Stimulated activated CD4-positive, alpha-beta T cell treated with anti-CD3 and anti-CD28 coated beads, TNF-alpha, amount 100 ng/mL, for 1 hour (primary cell): Measurements from ENCODE around the gene MAN1B1.
"Not testable (repeated sequence)": the region's sequence is repeated elsewhere in the genome, so short reads cannot be mapped to it uniquely, and the experiment has no call there.

Experiments
- DNase-seq, 3 donors: peaks; one replicate each; pipeline ENCODE4 v3.0.0-alpha.2; 2020; ENCODE audit warnings: low read depth in 3 of 3, low spot score in 1 of 3

Gene MAN1B1

DNA sequence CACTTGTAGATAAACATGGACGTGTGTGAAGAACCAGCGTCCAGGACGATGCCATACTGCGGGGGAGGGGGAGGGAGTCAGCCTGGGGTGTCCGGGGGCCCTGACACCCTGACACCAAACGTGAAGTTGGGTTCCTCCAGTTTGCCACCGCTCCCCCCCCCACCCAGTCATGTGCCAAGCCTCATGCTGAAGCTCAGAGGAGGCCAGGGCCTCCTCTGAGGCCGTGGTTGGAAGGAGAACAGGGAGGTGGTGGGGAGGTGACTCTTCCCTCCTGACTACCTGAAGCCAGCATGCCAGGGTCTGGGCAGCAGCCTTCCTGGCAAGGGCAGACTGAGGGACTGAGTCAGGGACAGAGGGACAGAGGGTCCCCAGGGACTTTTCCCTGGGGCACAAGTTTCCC lies 34.5 kb upstream of the MAN1B1 start:
- no peak for DNase-seq

- DNase-seq: no peak
Observed at GRCh38 chr9:137052998-137053943, 33.5 kb upstream of the MAN1B1 start.

DNA sequence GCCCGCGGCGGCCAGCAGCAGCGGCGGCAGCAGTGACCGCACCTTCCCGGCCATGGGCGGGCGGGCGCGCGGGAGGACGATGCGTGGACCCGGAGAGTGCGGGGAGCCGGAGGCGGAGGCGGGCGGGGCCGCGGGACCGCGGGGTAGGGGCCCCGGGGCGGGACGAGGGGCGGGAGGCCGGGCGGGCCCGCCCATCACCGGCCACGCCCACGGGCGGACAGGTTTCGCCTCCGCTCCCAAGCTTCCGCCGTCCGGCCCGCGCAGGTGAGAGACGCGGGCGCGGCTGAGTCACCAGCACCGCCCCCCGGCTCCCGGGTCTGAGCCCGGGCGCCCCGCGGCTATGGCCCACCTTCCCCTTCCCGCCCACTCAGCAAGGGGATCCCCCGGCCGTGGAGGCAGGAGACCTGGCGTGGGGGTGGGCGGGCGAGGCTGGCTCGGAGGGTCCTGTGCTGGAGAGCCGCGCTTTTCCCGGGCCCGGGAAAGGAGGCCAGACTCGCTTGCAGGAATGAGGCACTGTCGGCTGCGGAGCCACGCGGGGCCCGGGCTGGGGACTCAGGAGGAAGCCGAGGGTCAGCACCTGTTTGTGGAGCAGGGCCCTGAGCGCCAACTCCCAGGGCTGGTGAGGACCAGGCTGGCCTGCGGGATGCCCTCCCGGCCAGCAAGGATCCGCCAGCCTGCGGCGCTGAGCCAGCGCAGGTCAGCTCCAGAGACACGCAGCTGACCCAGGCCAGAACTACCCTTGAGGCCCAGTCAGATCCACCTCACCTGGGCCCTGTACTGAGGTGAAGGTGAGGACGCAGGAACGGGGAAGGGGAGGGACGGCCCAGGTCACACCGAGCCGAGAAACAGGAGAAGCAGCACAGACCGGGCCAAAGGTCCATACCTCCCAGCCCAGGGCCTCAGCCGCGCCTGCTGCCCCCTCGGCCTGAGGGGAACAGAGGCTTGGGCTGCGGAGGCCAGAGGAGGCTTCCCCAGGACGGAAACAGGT lies 32.5 kb upstream of the MAN1B1 start, which contains the start of gene ENTPD2:
Gene ENTPD2 (minus strand): TSS at position 118 of the 988 bp plus-strand sequence. CDS start 64 bp downstream, at position 54.
- DNase-seq: no peak

DNA sequence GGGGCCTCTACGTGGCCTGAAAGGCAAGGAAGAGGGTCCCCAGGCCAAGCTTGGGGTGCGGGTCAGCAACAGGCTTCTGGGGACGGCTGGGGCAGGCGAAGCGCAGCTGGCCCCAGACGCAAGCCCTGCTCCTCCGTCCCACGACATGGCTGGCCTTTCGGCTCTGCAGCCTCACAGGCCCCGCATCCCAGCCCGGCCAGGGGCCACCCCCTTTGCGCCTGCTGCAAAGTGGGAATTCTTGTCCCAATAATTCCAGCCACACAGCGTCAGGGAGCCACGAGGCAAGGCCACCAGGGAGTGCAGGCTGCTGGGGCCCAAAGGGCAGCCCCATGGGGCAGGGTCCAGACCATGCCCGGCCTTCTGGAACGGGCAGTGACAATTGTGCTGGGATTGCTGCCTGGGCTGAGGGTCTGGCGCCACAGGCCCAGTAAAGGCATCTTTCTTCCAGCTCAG lies 31.8 kb upstream of the MAN1B1 start:
- DNase-seq: no peak

DNA sequence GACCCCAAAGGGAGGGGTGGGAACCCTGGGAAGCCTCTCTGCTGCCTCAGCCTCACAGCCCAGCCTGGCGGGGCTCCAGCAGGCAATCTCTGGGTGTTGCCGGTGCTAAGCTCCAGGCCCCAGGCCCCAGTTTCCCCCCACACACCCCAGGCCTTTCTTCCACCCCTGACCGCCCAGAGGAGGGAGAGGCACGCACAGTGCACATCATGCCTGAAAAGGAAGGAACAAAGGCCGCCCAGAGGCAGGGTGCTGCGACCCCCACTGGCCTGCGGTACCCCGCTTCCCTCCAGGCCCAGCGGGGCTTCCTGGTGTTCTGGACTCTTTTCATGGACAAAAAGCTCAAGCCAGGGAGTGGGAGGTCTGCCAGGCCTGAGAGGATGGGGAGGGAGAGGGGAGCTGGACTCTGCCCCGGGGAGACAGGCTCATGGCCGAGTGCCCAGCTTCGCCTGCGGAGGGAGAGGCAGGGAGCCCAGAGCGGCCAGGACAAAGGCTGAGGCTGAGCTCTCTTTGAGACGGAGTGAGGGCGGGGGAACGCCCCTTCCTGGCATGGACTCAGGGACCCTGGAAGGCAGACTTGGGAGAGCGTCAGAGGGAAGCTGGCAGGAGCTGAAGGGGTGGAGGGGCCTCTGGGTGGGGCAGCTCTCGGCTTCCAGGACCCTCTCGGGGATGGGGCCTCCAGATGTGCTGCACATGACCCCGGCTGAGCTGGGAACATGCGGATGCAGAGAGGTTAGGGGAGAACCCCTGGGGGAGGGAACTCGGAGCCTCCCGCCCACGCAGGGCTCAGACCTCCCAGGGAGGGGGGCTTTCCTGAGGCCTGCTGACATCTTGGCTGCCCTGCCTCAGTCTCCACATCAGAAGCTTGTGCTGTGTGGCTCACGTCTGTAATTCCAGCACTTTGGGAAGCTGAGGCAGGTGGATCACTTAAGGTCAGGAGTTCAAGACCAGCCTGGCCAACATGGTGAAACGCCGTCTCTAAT lies 31.1 kb upstream of the MAN1B1 start:
- no peak for DNase-seq

DNA sequence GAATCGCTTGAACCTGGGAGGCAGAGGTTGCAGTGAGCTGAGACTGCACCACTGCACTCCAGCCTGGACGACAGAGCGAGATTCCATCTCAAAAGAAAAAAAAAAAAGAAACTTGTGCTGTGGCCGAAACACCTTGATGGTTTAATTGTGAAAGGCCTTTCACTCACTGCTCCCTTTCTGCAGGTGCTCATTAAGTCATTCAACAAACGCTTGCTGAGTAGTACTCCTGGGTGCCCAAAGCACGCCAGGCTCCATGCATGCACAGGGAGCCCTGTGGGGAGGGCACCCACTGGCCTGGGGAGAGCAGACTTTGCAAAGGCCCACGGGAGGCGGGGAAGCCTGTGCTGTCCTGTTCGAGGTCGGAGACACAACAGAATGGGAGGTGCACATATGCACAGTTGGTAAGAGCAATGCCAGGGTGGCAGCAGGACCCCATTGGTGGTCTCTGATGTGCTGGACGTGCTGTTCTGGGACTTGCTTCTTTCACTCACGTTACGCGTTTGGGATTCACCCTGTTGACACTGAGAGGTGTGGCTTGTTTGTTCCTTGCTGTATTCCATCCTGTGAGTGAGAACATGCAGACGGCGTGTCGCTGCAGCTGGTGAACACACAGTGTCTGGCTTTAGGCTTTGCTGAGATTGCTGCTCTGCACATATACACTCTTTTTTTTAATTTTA lies 29.9 kb upstream of the MAN1B1 start:
- DNase-seq: no peak

DNA sequence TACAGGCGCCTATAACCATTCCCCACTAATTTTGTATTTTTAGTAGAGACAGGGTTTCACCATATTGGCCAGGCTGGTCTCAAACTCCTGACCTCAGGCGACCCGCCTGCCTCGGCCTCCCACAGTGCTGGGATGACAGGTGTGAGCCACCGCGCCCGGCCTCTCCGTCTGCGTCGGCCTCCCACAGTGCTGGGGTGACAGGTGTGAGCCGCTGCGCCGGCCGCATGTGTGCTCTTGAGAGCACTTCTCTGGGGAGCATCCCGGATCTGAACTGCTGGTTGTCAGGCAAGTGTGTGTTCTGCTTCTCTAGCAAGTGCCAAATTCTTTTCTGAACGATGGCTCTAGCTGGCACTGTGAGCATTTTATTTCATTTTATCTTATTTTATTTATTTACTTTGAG lies 29.2 kb upstream of the MAN1B1 start:
- no peak for DNase-seq

- no peak for DNase-seq
Observed at GRCh38 chr9:137058521-137059234, 28.1 kb upstream of the MAN1B1 start.

DNA sequence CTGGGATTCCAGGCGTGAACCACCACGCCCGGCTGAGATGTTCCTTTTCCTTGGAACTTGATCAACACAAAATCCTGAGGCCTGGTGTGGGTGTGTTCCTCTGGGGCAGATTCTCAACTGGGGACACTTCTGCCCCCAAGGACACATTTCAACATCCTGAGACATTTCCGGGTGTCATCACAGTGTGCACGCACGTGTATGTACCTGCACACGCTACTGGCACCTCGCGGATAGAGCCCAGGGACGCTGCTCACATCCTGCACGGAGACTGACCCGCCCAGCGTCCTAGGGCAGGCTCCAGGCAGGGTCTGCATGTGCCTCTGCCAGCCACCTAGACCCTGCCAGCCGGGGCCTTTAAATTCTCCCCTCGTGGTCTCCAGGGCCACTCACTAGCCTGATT lies 24.4 kb upstream of the MAN1B1 start:
- DNase-seq: no peak

DNA sequence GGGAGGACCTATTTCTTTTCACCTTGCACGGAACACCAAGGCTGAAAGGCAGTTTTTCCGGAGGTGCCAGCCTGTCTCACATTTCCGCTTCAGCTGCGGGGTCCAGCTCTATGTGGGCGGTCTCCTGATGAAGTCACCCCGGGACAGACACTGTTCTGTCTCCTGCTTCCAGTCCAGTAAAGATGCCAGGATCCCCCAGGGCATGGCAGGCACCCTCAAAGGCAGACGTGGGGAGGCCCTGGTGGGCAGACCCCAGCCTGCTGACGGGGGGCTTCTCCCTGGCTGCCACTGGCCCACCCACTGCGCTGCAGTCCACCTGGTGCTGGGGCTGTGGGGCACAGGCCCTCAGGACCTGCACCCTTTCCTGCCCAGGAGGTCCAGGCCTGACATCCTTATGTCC lies 24.0 kb upstream of the MAN1B1 start:
- not testable (repeated sequence) for DNase-seq

GRCh38 chr9:137063311-137064026 lies 23.3 kb upstream of the MAN1B1 start:
- DNase-seq: no peak

GRCh38 chr9:137064027-137064879 lies 22.5 kb upstream of the MAN1B1 start:
- DNase-seq: peak in 2 of 3 donors; percentile 31 to 67

GRCh38 chr9:137064880-137065164 lies 22.0 kb upstream of the MAN1B1 start:
- DNase-seq: no peak

DNA sequence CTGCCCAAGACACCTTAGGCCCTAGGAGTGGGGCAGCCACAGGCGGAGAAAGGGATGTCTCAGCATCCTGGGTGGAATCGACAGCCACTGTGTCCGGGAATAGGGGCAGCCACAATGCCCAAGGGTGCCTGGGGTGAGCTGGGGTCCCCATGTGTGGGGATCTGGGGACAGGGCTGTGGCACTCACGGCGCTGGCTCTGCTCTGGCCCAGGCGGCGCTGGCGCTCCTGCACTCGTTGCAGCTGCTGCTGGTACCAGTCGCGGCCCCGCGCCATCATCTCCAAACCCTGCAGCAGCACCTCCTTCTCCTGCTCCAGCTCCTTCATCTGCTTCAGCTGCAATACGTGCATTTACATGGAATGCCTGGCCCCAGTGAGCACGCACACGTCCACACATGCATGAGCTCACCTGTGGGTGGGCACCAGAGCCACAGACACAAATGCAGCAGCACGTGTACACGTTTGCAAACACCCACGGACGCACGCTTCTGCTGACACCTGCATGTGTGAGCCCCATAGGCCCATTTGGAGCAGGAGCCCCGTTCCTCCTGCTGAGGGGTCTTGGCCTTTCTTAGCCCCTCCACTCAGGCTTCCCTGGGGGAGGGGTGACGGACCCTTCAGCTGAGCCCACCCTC lies 21.3 kb upstream of the MAN1B1 start:
- no peak for DNase-seq

DNA sequence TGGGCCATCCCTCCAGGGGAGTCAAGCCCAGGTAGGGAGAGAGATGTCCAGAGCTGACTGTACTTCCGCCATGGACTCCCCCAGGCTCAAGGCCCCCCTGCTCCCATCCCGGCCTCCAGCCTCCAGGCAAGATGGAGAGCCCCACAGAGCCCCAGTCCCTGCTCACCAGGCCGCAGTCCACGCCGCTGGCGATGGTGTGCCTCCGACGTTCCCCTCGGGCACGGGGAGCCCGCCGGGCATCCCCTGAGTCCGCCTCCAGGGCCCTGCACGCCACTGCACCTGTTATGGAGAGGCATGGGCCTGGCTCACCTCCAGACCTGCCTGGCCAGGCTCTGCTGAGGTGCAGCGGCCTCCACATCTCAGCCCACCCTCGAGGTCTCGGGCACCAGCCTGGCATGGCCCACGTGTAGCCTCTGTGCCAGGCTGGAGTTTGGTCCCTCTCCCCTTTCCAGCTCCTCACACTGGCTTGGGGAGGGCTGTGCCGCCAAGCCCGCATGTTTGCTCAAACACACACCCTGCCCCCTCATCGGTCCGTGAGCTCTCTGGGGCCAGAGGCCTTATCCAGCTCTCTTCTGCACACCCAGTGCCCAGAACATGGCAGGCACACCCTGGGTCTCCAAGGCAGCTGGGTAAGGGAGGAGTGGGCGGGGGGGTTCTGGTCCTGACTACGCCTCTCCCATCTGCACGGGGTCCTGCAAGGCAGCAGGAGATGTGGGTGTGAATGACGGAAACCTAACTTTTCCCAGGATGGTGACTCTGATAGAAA lies 20.5 kb upstream of the MAN1B1 start:
- DNase-seq: no peak

GRCh38 chr9:137067860-137068538 lies 18.8 kb upstream of the MAN1B1 start:
- peak; percentile 69 to 83 (median 73) for DNase-seq
